B cell (primary cell): ENCODE measurements around the gene NAALADL1. TPM values are rescaled to one million over a fixed set of nuclear protein-coding genes. Genes with fewer than 3 reads are reported as not detected.

Experiments used
- ATAC-seq: fragments of 200-7000 bp; cut with Tn5 transposase; one replicate; pipeline ENCODE4 v1.10.0; 2021; ENCODE audit warnings: low read depth, mild to moderate bottlenecking, moderate number of reproducible peaks, moderate library complexity
- CTCF ChIA-PET: fragments of 350-600 bp; sonication (Branson Sonifier 250); formaldehyde crosslinking; loops from one replicate; lab custom pipeline; 2021; ENCODE audit warnings: antibody characterized with exemption, inconsistent platforms; lab: Charles Lee
- POLR2A ChIA-PET: fragments of 350-600 bp; sonication (Branson Sonifier 250); formaldehyde crosslinking; loops from one replicate; lab custom pipeline; 2021; ENCODE audit warnings: antibody characterized with exemption; lab: Charles Lee
- DNase-seq: peaks from one replicate; pipeline ENCODE4 v3.0.0; 2013
- H2AFZ ChIP-seq: 2 replicates; pipeline ENCODE4 v1.6.1; 2012; ENCODE audit warnings: mild to moderate bottlenecking, low read depth, low read length; ENCODE audit not compliant: insufficient read depth, poor library complexity, severe bottlenecking
- H3K27ac ChIP-seq, 2 donors: 1 replicate in 1 of 2; 2 replicates in 1 of 2; pipeline ENCODE4 v1.5.1; 2012 to 2013; ENCODE audit warnings: low read length in 2 of 2, mild to moderate bottlenecking in 2 of 2, moderate library complexity in 1 of 2
- H3K27me3 ChIP-seq, 4 experiments: fragments of 200-600 bp in 1 of 4; sonication (generic) in 1 of 4; replicated peaks in 1 of 4; 1 replicate in 2 of 4; 2 replicates in 2 of 4; pipeline versions ENCODE4 v1.6.1 to v1.7.0; 2013 to 2016; ENCODE audit warnings: low read length in 3 of 4, mild to moderate bottlenecking in 2 of 4, mixed read lengths in 1 of 4, moderate library complexity in 1 of 4; ENCODE audit not compliant: insufficient read depth in 4 of 4, control insufficient read depth in 3 of 4; ENCODE audit errors: control extremely low read depth in 1 of 4
- H3K36me3 ChIP-seq, 2 experiments: replicated peaks in 1 of 2; 1 replicate in 1 of 2; 2 replicates in 1 of 2; pipeline versions ENCODE4 v1.6.1 to v1.7.1; 2013; ENCODE audit warnings: low read length in 1 of 2; ENCODE audit not compliant: insufficient read depth in 2 of 2, control insufficient read depth in 1 of 2; ENCODE audit errors: control extremely low read depth in 1 of 2, extremely low read depth in 1 of 2
- H3K4me1 ChIP-seq, 2 donors: fragments of 200-600 bp in 1 of 2; sonication (generic) in 1 of 2; 1 replicate in 1 of 2; 2 replicates in 1 of 2; pipeline versions ENCODE4 v1.5.1 to v1.6.1; 2013 to 2017; ENCODE audit warnings: low read length in 2 of 2; ENCODE audit not compliant: control insufficient read depth in 2 of 2, insufficient read depth in 2 of 2
- H3K4me2 ChIP-seq: replicated peaks from 2 replicates; pipeline ENCODE3; 2012; ENCODE audit warnings: mild to moderate bottlenecking, low read depth, low read length; ENCODE audit not compliant: poor library complexity, severe bottlenecking
- H3K4me3 ChIP-seq, 5 experiments: fragments of 200-600 bp in 1 of 5; sonication (generic) in 1 of 5; 1 replicate in 3 of 5; 2 replicates in 2 of 5; pipeline versions ENCODE4 v1.5.1 to v1.7.0; 2011 to 2016; ENCODE audit warnings: low read length in 4 of 5, mild to moderate bottlenecking in 4 of 5, low read depth in 2 of 5, control low read depth in 1 of 5, moderate library complexity in 1 of 5; ENCODE audit not compliant: insufficient read depth in 1 of 5; ENCODE audit errors: control extremely low read depth in 1 of 5, extremely low read depth in 1 of 5
- H3K79me2 ChIP-seq: fragments of 200-600 bp; sonication (generic); one replicate; pipeline ENCODE4 v1.6.0; 2016; ENCODE audit warnings: low read length; ENCODE audit not compliant: control insufficient read depth, insufficient read depth
- H3K9ac ChIP-seq: fragments of 200-600 bp; sonication (generic); 2 replicates; pipeline ENCODE4 v1.6.1; 2017; ENCODE audit warnings: mild to moderate bottlenecking, low read length, moderate library complexity
- H3K9me3 ChIP-seq, 3 donors: one replicate each; pipeline versions ENCODE4 v1.6.1 to v1.7.1; 2013; ENCODE audit warnings: low read length in 2 of 3; ENCODE audit not compliant: control insufficient read depth in 2 of 3, insufficient read depth in 1 of 3; ENCODE audit errors: control extremely low read depth in 1 of 3
- H4K20me1 ChIP-seq: 2 replicates; pipeline ENCODE4 v1.6.0; 2012; ENCODE audit warnings: mild to moderate bottlenecking, low read length; ENCODE audit not compliant: insufficient read depth, control insufficient read depth, poor library complexity, severe bottlenecking
- H3K27ac Mint-ChIP-seq: one replicate; pipeline ENCODE4 v1.8.0; 2021; ENCODE audit warnings: mixed read lengths
- H3K27me3 Mint-ChIP-seq: one replicate; pipeline ENCODE4 v1.8.0; 2021; ENCODE audit warnings: mixed read lengths
- H3K4me1 Mint-ChIP-seq: one replicate; pipeline ENCODE4 v1.8.0; 2021; ENCODE audit warnings: mixed read lengths
- H3K4me3 Mint-ChIP-seq: one replicate; pipeline ENCODE4 v1.8.0; 2021; ENCODE audit warnings: mixed read lengths
- H3K9me3 Mint-ChIP-seq: one replicate; pipeline ENCODE4 v1.8.0; 2022; ENCODE audit warnings: mixed read lengths; ENCODE audit not compliant: insufficient read depth
- CTCF ChIP-seq: fragments of 200-600 bp; IDR thresholded peaks from one replicate; pipeline ENCODE4 v1.8.0; 2022; ENCODE audit warnings: antibody characterized with exemption, mild to moderate bottlenecking
- EZH2 ChIP-seq: IDR thresholded peaks from 2 replicates; pipeline ENCODE4 v1.6.1; 2012; ENCODE audit warnings: borderline replicate concordance, low read depth, mild to moderate bottlenecking, moderate library complexity, low read length; ENCODE audit not compliant: insufficient read depth, poor library complexity, severe bottlenecking
- WGBS: methylation state at CpG from one replicate; pipeline ENCODE4 v1.1.5; 2013; ENCODE audit warnings: missing lambda C conversion rate; ENCODE audit not compliant: insufficient coverage; 5-methylcytosine and 5-hydroxymethylcytosine counted together
- intact Hi-C: fragments of 100-400 bp; cut with micrococcal nuclease; formaldehyde crosslinking; loops from one replicate; pipeline ENCODE4 v1.10.0; 2022
- polyA plus RNA-seq: library from polyadenylated mRNA; depleted of rRNA; stranded (reverse); fragments of >200 nt; gene quantifications from 2 replicates; pipeline ENCODE4 v1.2.3, GENCODE V29; 2012
- total RNA-seq, 2 donors: library from RNA; stranded (reverse); fragments of 120-200 nt in 1 of 2; gene quantifications; 1 replicate in 1 of 2; 2 replicates in 1 of 2; pipeline versions ENCODE4 v1.2.3 to v1.2.4, GENCODE V29; 2013 to 2022

The NAALADL1 gene
- total and polyA plus RNA-seq, 2 donors (not counting 1 experiment from before 2014, with no cell fraction given) = 23.0 to 40.2 TPM

GRCh38 chr11:65100674-65101350 is 42.5 kb upstream of the NAALADL1 start:
- CTCF ChIA-PET = interaction anchor here (0.7 to 10.2 kb wide), 2 partner anchors 10 to 87 kb away, joined by 3 to 96 read pairs; partner anchors contain the start of genes ARL2 and TM7SF2
- H3K36me3 ChIP-seq = peaks cover 0 to 43% of the 10 kb centered on the region in 2 experiments

More at GRCh38 chr11:65100674-65101350, 42.5 kb upstream of the NAALADL1 start:
- Mint-ChIP-seq H3K27ac (no peak overlapping the region), H3K27me3 (no peaks in the 10 kb centered on the region), H3K9me3 (no peaks in the 10 kb centered on the region), H3K4me3 (no peak overlapping the region), H3K4me1 (peaks cover 24% of the 10 kb centered on the region)
- ATAC-seq = no peak
- H3K27ac ChIP-seq = no peak overlapping the region
- peaks cover 0 to 3% (median 0%) of the 10 kb centered on the region in 3 donors for H3K9me3 ChIP-seq
- peaks cover 62% of the 10 kb centered on the region for H3K79me2 ChIP-seq
- no peak overlapping the region for H3K4me3 ChIP-seq
- intact Hi-C loops = no loop called here
- no CpG with 5 or more reads among the region's 6 CpGs for WGBS
- no peaks in the 10 kb centered on the region for H3K27me3 ChIP-seq
- peaks cover 25% of the 10 kb centered on the region for H4K20me1 ChIP-seq
- H3K4me2 ChIP-seq = no peak overlapping the region
- no peak overlapping the region for H3K9ac ChIP-seq
- H2AFZ ChIP-seq = no peak overlapping the region
- no peak for TF ChIP-seq CTCF
- TF ChIP-seq EZH2 = no peak
- peaks cover 7 to 12% of the 10 kb centered on the region in 2 donors for H3K4me1 ChIP-seq
- POLR2A ChIA-PET = no interaction called here
- DNase-seq = no peak
